PFSK-1 (cell line): ENCODE results near the gene SNX8.

Experiments
- FOXP2 ChIP-seq: optimal IDR thresholded peaks from 2 replicates; pipeline ENCODE3; 2011; ENCODE audit warnings: borderline replicate concordance, control low read depth, inconsistent platforms; ENCODE audit not compliant: insufficient read depth; ENCODE audit errors: extremely low read length, extremely low read depth
- POLR2AphosphoS5 ChIP-seq: IDR thresholded peaks from 2 replicates; pipeline ENCODE4 v1.6.1; 2012; ENCODE audit warnings: low read depth, mild to moderate bottlenecking, control low read depth, low read length, moderate library complexity
- REST ChIP-seq, 2 experiments: IDR thresholded peaks; 2 replicates each; pipeline versions ENCODE4 v1.6.1 to v1.8.0; 2011 to 2012; ENCODE audit warnings: low read depth in 2 of 2, low read length in 2 of 2, control low read depth in 1 of 2, inconsistent platforms in 1 of 2, mild to moderate bottlenecking in 1 of 2, moderate library complexity in 1 of 2; ENCODE audit not compliant: insufficient read depth in 1 of 2
- SIN3A ChIP-seq: IDR thresholded peaks from 2 replicates; pipeline ENCODE4 v1.6.1; 2012; ENCODE audit warnings: mild to moderate bottlenecking, low read length, moderate library complexity, borderline replicate concordance; ENCODE audit not compliant: insufficient read depth
- TAF1 ChIP-seq: IDR thresholded peaks from 2 replicates; pipeline ENCODE4 v1.6.1; 2012; ENCODE audit warnings: low read length, control low read depth, borderline replicate concordance; ENCODE audit not compliant: insufficient read depth

GRCh38 chr7:2276107-2276506 is 38.1 kb downstream of the SNX8 start:
- TF ChIP-seq TAF1 (no peak), POLR2AphosphoS5 (no peak), REST (IDR thresholded peaks at IDR 0.05; ENCODE audit: insufficient read depth in 1 of 2, low read depth in 2 of 2, low read length in 2 of 2) (no peak), SIN3A (no peak), FOXP2 (no peak)
